Gastrocnemius medialis (tissue), 4 donors: Measurements from ENCODE around the gene NUDT22.

ENCODE experiments used
- POLR2A ChIP-seq, 2 donors: fragments of 450-650 bp; IDR thresholded peaks; one replicate each; pipeline ENCODE4 v1.6.1; 2017; ENCODE audit warnings: antibody characterized with exemption in 2 of 2, mild to moderate bottlenecking in 2 of 2, moderate library complexity in 2 of 2
- TF ChIP-seq, protein P1 (sequence below), 5 experiments: fragments of 450-650 bp in 3 of 5; fragments of 200-600 bp in 2 of 5; sonication (generic) in 2 of 5; IDR thresholded peaks in 4 of 5; conservative IDR thresholded peaks in 1 of 5; 1 replicate in 4 of 5; 2 replicates in 1 of 5; pipeline ENCODE4 v1.5.1; 2016 to 2019; ENCODE audit warnings: antibody characterized with exemption in 5 of 5, mild to moderate bottlenecking in 3 of 5, moderate library complexity in 3 of 5

DNA sequence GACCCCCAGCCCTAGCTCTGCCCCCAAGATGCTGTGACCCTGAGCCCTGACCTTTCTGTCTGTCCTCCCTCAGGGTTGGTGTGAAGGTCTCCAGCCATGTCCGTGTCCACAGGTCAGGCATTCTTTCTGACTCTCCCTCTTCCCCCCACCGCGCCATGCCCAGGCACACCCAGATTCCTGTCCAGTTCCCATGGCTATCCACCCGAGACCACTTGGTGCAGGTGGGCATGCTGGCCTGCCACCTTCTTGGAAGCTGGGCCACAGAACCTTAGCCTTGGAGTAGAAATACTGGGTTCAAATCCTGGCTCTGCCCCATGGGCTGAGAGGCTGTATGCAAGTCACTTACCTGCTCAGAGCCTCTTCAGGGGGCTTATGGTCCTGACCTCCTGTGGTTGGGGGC is 23.0 kb downstream of the NUDT22 start:
- no peak for TF ChIP-seq POLR2A (IDR thresholded peaks at IDR 0.05)
- TF ChIP-seq, protein P1, sequence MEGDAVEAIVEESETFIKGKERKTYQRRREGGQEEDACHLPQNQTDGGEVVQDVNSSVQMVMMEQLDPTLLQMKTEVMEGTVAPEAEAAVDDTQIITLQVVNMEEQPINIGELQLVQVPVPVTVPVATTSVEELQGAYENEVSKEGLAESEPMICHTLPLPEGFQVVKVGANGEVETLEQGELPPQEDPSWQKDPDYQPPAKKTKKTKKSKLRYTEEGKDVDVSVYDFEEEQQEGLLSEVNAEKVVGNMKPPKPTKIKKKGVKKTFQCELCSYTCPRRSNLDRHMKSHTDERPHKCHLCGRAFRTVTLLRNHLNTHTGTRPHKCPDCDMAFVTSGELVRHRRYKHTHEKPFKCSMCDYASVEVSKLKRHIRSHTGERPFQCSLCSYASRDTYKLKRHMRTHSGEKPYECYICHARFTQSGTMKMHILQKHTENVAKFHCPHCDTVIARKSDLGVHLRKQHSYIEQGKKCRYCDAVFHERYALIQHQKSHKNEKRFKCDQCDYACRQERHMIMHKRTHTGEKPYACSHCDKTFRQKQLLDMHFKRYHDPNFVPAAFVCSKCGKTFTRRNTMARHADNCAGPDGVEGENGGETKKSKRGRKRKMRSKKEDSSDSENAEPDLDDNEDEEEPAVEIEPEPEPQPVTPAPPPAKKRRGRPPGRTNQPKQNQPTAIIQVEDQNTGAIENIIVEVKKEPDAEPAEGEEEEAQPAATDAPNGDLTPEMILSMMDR (IDR thresholded peaks at IDR 0.05 in 4 of 5, conservative IDR thresholded peaks at IDR 0.05 in 1 of 5): no peak
